Stimulated activated naive CD4-positive, alpha-beta T cell (primary cell): ENCODE results near the gene BMP3.
"Not testable (repeated sequence)": the region's sequence is repeated elsewhere in the genome, so short reads cannot be mapped to it uniquely, and the experiment has no call there.

Experiments
- DNase-seq, 6 experiments: peaks; one replicate each; lab custom pipeline; 2025; lab: John Stamatoyannopoulos, UW

The BMP3 gene

GRCh38 chr4:81030061-81030980, at the start of gene BMP3:
TSS of gene BMP3 (plus strand) at chr4:81030708. CDS start at chr4:81031285, 577 bp downstream.
- peak in 1 of 6 experiments; percentile 15 for DNase-seq

GRCh38 chr4:80986011-80986410, 44.5 kb upstream of the BMP3 start:
- no peak for DNase-seq

GRCh38 chr4:80989921-80990544, 40.5 kb upstream of the BMP3 start:
- peak in 3 of 6 experiments; percentile 13 to 64 (median 61) for DNase-seq

GRCh38 chr4:80990851-80991250, 39.7 kb upstream of the BMP3 start:
- DNase-seq = no peak

- DNase-seq = no peak
Measured at GRCh38 chr4:80999943-81000342, 30.6 kb upstream of the BMP3 start.

GRCh38 chr4:81003597-81004111, 26.9 kb upstream of the BMP3 start:
- DNase-seq = no peak

GRCh38 chr4:81007417-81007816, 23.1 kb upstream of the BMP3 start:
- no peak for DNase-seq

- not testable (repeated sequence) for DNase-seq
Measured at GRCh38 chr4:81016566-81016965, 13.9 kb upstream of the BMP3 start.

GRCh38 chr4:81019006-81019405, 11.5 kb upstream of the BMP3 start:
- no peak for DNase-seq

- no peak for DNase-seq
Measured at GRCh38 chr4:81021142-81021944, 9.2 kb upstream of the BMP3 start.

GRCh38 chr4:81021981-81022380, 8.5 kb upstream of the BMP3 start:
- no peak for DNase-seq

- DNase-seq = no peak
Measured at GRCh38 chr4:81023484-81023883, 7.0 kb upstream of the BMP3 start.

GRCh38 chr4:81030981-81031791, 678 bp downstream of the BMP3 start:
- DNase-seq = no peak

- DNase-seq = no peak
Measured at GRCh38 chr4:81031796-81032551, 1.5 kb downstream of the BMP3 start.

- DNase-seq = no peak
Measured at GRCh38 chr4:81032771-81033684, 2.5 kb downstream of the BMP3 start.

- no peak for DNase-seq
Measured at GRCh38 chr4:81038636-81039350, 8.3 kb downstream of the BMP3 start.

GRCh38 chr4:81039351-81039972, 9.0 kb downstream of the BMP3 start:
- DNase-seq = no peak

GRCh38 chr4:81040012-81040659, 9.6 kb downstream of the BMP3 start:
- DNase-seq = peak in 2 of 6 experiments; percentile 47 to 53
